H1 (cell line): ENCODE measurements around the gene FAM50B. TPM values are rescaled to one million over a fixed set of nuclear protein-coding genes. Genes with fewer than 3 reads are reported as not detected.
A peak's percentile ranks its signal among the peaks of the same experiment; 100 is the strongest.

Experiments
- CTCF ChIA-PET: fragments of 300-600 bp; sonication (Branson Sonifier 250); formaldehyde crosslinking; loops from one replicate; lab custom pipeline; 2021; ENCODE audit not compliant: partially characterized antibody; lab: Charles Lee
- POLR2A ChIA-PET: fragments of 300-600 bp; sonication (Branson Sonifier 250); formaldehyde crosslinking; loops from one replicate; lab custom pipeline; 2021; ENCODE audit warnings: inconsistent platforms; ENCODE audit not compliant: partially characterized antibody; lab: Charles Lee
- DNase-seq, 2 experiments: peaks; one replicate each; pipeline versions ENCODE4 v3.0.0 to v3.0.0-alpha.2; 2010 to 2022; ENCODE audit warnings: low spot score in 2 of 2, low read depth in 1 of 2, mixed read lengths in 1 of 2
- FAIRE-seq: peaks from 2 replicates; lab custom pipeline; 2011; peaks lifted over from hg19 to GRCh38; lab: Jason Lieb, UNC
- H2AFZ ChIP-seq: 2 replicates; pipeline ENCODE4 v1.8.1; 2012; ENCODE audit warnings: low read length, inconsistent platforms
- H2AK5ac ChIP-seq: 2 replicates; pipeline ENCODE4 v1.6.1; 2013; ENCODE audit warnings: low read depth, low read length
- H2BK120ac ChIP-seq: replicated peaks from 2 replicates; pipeline ENCODE3; 2013; ENCODE audit warnings: low read depth, low read length, inconsistent platforms
- H2BK12ac ChIP-seq: 2 replicates; pipeline ENCODE4 v1.6.1; 2013; ENCODE audit warnings: low read depth, low read length
- H2BK15ac ChIP-seq: 2 replicates; pipeline ENCODE4 v1.6.1; 2013; ENCODE audit warnings: low read length
- H2BK20ac ChIP-seq: 2 replicates; pipeline ENCODE4 v1.6.1; 2013; ENCODE audit warnings: low read length
- H2BK5ac ChIP-seq: 2 replicates; pipeline ENCODE4 v1.6.1; 2013; ENCODE audit warnings: low read depth, low read length
- H3K14ac ChIP-seq: 2 replicates; pipeline ENCODE4 v1.6.1; 2013; ENCODE audit warnings: inconsistent platforms; ENCODE audit not compliant: insufficient read length
- H3K18ac ChIP-seq: 2 replicates; pipeline ENCODE4 v1.6.1; 2013; ENCODE audit warnings: low read length; ENCODE audit errors: extremely low read depth
- H3K23ac ChIP-seq: 2 replicates; pipeline ENCODE4 v1.6.1; 2013; ENCODE audit warnings: inconsistent platforms; ENCODE audit not compliant: insufficient read length
- H3K23me2 ChIP-seq: 2 replicates; pipeline ENCODE4 v1.6.1; 2013; ENCODE audit warnings: low read depth, low read length
- H3K27ac ChIP-seq: 2 replicates; pipeline ENCODE4 v1.6.1; 2011; ENCODE audit warnings: low read depth, low read length, inconsistent platforms
- H3K27me3 ChIP-seq, 4 experiments: replicated peaks in 1 of 4; 1 replicate in 1 of 4; 2 replicates in 3 of 4; pipeline versions ENCODE4 v1.6.1 to v1.8.1; 2011 to 2013; ENCODE audit warnings: low read length in 3 of 4, mild to moderate bottlenecking in 3 of 4, inconsistent platforms in 2 of 4, mixed read lengths in 2 of 4, moderate library complexity in 1 of 4; ENCODE audit not compliant: control insufficient read depth in 3 of 4, insufficient read depth in 3 of 4; ENCODE audit errors: extremely low read depth in 1 of 4
- H3K36me3 ChIP-seq, 4 experiments: 2 replicates each; pipeline versions ENCODE4 v1.6.1 to v1.8.1; 2011 to 2013; ENCODE audit warnings: mild to moderate bottlenecking in 4 of 4, low read length in 3 of 4, moderate library complexity in 2 of 4, control low read depth in 1 of 4, inconsistent platforms in 1 of 4; ENCODE audit not compliant: insufficient read depth in 4 of 4, control insufficient read depth in 2 of 4
- H3K4ac ChIP-seq: replicated peaks from 2 replicates; pipeline ENCODE3; 2013; ENCODE audit warnings: low read length, low read depth, mixed read lengths, inconsistent platforms; ENCODE audit not compliant: insufficient read length
- H3K4me1 ChIP-seq, 4 experiments: replicated peaks in 1 of 4; 1 replicate in 1 of 4; 2 replicates in 3 of 4; pipeline versions ENCODE4 v1.6.1 to v1.8.1; 2011 to 2013; ENCODE audit warnings: low read length in 3 of 4, inconsistent platforms in 2 of 4, mixed read lengths in 1 of 4; ENCODE audit not compliant: insufficient read depth in 4 of 4, control insufficient read depth in 3 of 4
- H3K4me2 ChIP-seq, 2 experiments: 2 replicates each; pipeline versions ENCODE4 v1.6.1 to v1.8.1; 2011 to 2013; ENCODE audit warnings: low read depth in 2 of 2, low read length in 2 of 2, control low read depth in 1 of 2, inconsistent platforms in 1 of 2, mild to moderate bottlenecking in 1 of 2; ENCODE audit not compliant: insufficient read depth in 1 of 2
- H3K4me3 ChIP-seq, 4 experiments: fragments of 200-600, 300-600 bp in 1 of 4; sonication (generic), shearing (Covaris generic), sonication (Bioruptor Twin) in 1 of 4; 2 replicates each; pipeline versions ENCODE4 v1.5.1 to v1.8.1; 2011 to 2016; ENCODE audit warnings: low read length in 4 of 4, low read depth in 3 of 4, control low read depth in 2 of 4, inconsistent platforms in 2 of 4, mild to moderate bottlenecking in 2 of 4, mixed read lengths in 1 of 4, moderate library complexity in 1 of 4; ENCODE audit not compliant: insufficient read depth in 2 of 4; ENCODE audit errors: extremely low read depth in 1 of 4
- H3K56ac ChIP-seq: replicated peaks from 2 replicates; pipeline ENCODE3; 2013; ENCODE audit warnings: low read depth, mild to moderate bottlenecking, mixed read lengths, low read length, inconsistent platforms; ENCODE audit not compliant: insufficient read length
- H3K79me1 ChIP-seq: 2 replicates; pipeline ENCODE4 v1.6.1; 2013; ENCODE audit warnings: low read depth, low read length, control low read depth
- H3K79me2 ChIP-seq, 2 experiments: 2 replicates each; pipeline versions ENCODE4 v1.6.1 to v1.8.1; 2012 to 2013; ENCODE audit warnings: low read length in 2 of 2, mild to moderate bottlenecking in 2 of 2, inconsistent platforms in 1 of 2; ENCODE audit not compliant: insufficient read depth in 2 of 2, control insufficient read depth in 1 of 2
- H3K9ac ChIP-seq, 4 experiments: replicated peaks in 1 of 4; 1 replicate in 1 of 4; 2 replicates in 3 of 4; pipeline versions ENCODE4 v1.6.1 to v1.8.1; 2011 to 2013; ENCODE audit warnings: low read depth in 3 of 4, low read length in 3 of 4, control low read depth in 2 of 4, mild to moderate bottlenecking in 2 of 4, moderate library complexity in 2 of 4, inconsistent platforms in 1 of 4; ENCODE audit errors: extremely low read depth in 1 of 4
- H3K9me3 ChIP-seq, 2 experiments: 2 replicates each; pipeline versions ENCODE4 v1.6.1 to v1.8.1; 2012 to 2013; ENCODE audit warnings: mild to moderate bottlenecking in 2 of 2, moderate library complexity in 2 of 2, control low read depth in 1 of 2, inconsistent platforms in 1 of 2, low read depth in 1 of 2, low read length in 1 of 2, mixed read lengths in 1 of 2; ENCODE audit not compliant: insufficient read depth in 2 of 2
- H4K20me1 ChIP-seq, 2 experiments: replicated peaks in 1 of 2; 2 replicates each; pipeline versions ENCODE3 to v1.8.1; 2011 to 2013; ENCODE audit warnings: inconsistent platforms in 2 of 2, low read length in 2 of 2, mild to moderate bottlenecking in 1 of 2; ENCODE audit not compliant: insufficient read depth in 2 of 2, control insufficient read depth in 1 of 2
- H4K5ac ChIP-seq: 2 replicates; pipeline ENCODE4 v1.6.1; 2013; ENCODE audit warnings: low read length, low read depth, mixed read lengths, inconsistent platforms; ENCODE audit not compliant: insufficient read length
- H4K8ac ChIP-seq: 2 replicates; pipeline ENCODE4 v1.8.0; 2013; ENCODE audit warnings: mild to moderate bottlenecking, moderate library complexity, low read length, inconsistent platforms; ENCODE audit not compliant: insufficient read depth; ENCODE audit errors: extremely low read depth
- H4K91ac ChIP-seq: replicated peaks from 2 replicates; pipeline ENCODE3; 2013; ENCODE audit warnings: low read length, mixed read lengths, inconsistent platforms; ENCODE audit not compliant: insufficient read length
- JUN ChIP-seq: IDR thresholded peaks from 2 replicates; pipeline ENCODE4 v1.6.1; 2011; ENCODE audit warnings: low read depth, mild to moderate bottlenecking, improper control_type of control experiment, low read length
- POU5F1 ChIP-seq: IDR thresholded peaks from 2 replicates; pipeline ENCODE4 v1.6.1; 2011; ENCODE audit warnings: low read depth, mild to moderate bottlenecking, low read length, moderate library complexity
- RXRA ChIP-seq: IDR thresholded peaks from 2 replicates; pipeline ENCODE4 v1.6.1; 2011; ENCODE audit warnings: low read depth, mild to moderate bottlenecking, low read length, moderate library complexity; ENCODE audit not compliant: insufficient read depth
- TAF1 ChIP-seq: IDR thresholded peaks from 2 replicates; pipeline ENCODE4 v1.6.1; 2011; ENCODE audit warnings: mild to moderate bottlenecking, low read depth, low read length
- WGBS, 2 experiments: shearing (Covaris generic) in 1 of 2; methylation state at CpG; one replicate each; pipeline versions ENCODE4 v1.1.6 to v1.1.7; 2013 to 2015; ENCODE audit warnings: low lambda C conversion rate in 2 of 2, mixed read lengths in 2 of 2, inconsistent platforms in 1 of 2, low coverage in 1 of 2, missing lambda C conversion rate in 1 of 2; ENCODE audit not compliant: insufficient replicate concordance in 2 of 2, insufficient coverage in 1 of 2, insufficient read length in 1 of 2; ENCODE audit errors: extremely low coverage in 1 of 2, missing lambda C conversion rate in 1 of 2; 5-methylcytosine and 5-hydroxymethylcytosine counted together
- polyA plus RNA-seq, 7 experiments: library from polyadenylated mRNA; depleted of rRNA in 3 of 7; stranded (reverse) in 5 of 7; unstranded in 2 of 7; fragments of >200 nt in 5 of 7; fragments of 200-250 nt in 2 of 7; gene quantifications; 1 replicate in 5 of 7; 2 replicates in 1 of 7; 4 replicates in 1 of 7; pipeline versions ENCODE4 v1.2.1 to v1.2.3, GENCODE V29; 2011 to 2013; ENCODE audit warnings: missing spikeins in 2 of 7, mixed read lengths in 2 of 7
- total RNA-seq: library from RNA; stranded (reverse); fragmentation: NEBNext Ultra II Directional; extraction: Animal tissue kit (Norgen Biotek cat#: 25700); gene quantifications from 2 replicates; pipeline ENCODE4 v1.2.1, GENCODE V29; 2021
- TF ChIP-seq, protein P1 (sequence below): IDR thresholded peaks from 2 replicates; pipeline ENCODE4 v1.6.1; 2011; ENCODE audit warnings: low read depth, mild to moderate bottlenecking, low read length; ENCODE audit not compliant: insufficient read depth

The FAM50B gene
- total and polyA plus RNA-seq, 2 of the 8 experiments (the other 6 are each of a cell fraction or from before 2014, with no cell fraction given): 3.1 to 3.2 TPM

DNA sequence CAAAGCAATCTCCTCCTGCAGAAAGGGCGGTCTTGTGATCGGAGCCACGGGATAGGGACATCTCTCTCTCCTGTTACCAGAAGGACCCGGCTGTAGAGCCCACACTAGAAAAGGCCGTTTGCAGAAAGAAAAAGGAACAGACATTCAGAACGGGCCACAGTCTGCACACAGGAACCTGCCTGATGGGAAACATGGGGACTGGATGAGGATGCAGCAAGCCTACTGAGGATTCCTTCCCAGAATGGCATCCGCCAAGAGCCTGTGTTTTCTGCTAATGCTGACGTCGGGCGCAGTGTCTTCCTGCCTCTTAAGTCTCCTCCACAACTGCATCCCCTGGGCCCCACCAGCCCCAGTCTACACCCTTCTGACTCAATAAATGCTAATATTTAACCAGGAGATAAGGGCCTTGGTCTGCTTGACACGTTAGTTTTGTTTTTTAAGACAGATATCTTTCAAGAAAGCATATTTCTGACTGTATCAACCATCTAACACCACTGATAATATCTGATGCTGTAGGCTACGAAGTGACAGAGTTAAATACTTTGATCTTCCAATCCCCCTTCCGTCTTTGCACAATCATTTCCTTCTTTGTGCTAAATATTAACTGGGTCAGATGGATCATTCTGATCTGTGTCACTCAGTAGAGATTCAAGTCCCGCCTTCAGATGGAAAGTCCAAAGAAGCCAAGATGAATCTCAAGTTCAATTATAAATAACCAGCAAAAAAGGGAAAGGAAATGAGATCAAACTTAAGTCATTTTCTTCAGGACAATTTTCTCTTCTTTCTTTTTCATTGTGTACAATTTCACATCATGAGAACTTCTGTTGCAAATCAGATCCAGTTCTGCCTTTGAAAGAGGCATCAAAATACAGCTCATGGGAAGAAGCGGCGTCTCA is 20.7 kb downstream of the FAM50B start:
- no peak overlapping the region for H3K9ac ChIP-seq
- no peak overlapping the region for H2BK20ac ChIP-seq
- CTCF ChIA-PET: interaction anchor here (1.2 kb wide), 1 partner anchor 16 kb away, joined by 4 read pairs; no protein-coding TSS in a partner anchor
- H3K14ac ChIP-seq: no peak overlapping the region
- FAIRE-seq (no peak), DNase-seq (no peak)
- no peaks in the 10 kb centered on the region for H4K20me1 ChIP-seq
- no peak overlapping the region for H2BK15ac ChIP-seq
- no peak overlapping the region for H3K4me3 ChIP-seq
- no peak overlapping the region for H3K4ac ChIP-seq
- TF ChIP-seq RXRA (no peak), POU5F1 (no peak), JUN (no peak), TAF1 (no peak)
- TF ChIP-seq, protein P1, sequence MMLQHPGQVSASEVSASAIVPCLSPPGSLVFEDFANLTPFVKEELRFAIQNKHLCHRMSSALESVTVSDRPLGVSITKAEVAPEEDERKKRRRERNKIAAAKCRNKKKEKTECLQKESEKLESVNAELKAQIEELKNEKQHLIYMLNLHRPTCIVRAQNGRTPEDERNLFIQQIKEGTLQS: no peak
- no peak overlapping the region for H2AK5ac ChIP-seq
- H3K4me2 ChIP-seq: no peak overlapping the region
- H3K4me1 ChIP-seq: peaks cover 0 to 3% (median 0%) of the 10 kb centered on the region in 4 experiments; a peak in 1 of 7 replicates
- H2BK120ac ChIP-seq: no peak overlapping the region
- no peaks in the 10 kb centered on the region for H3K9me3 ChIP-seq
- POLR2A ChIA-PET: no interaction called here
- H3K56ac ChIP-seq: no peak overlapping the region
- H3K18ac ChIP-seq: no peak overlapping the region
- no peaks in the 10 kb centered on the region for H3K79me2 ChIP-seq
- no peak overlapping the region for H3K23ac ChIP-seq
- 0 out of 2 replicates have a peak overlapping the region, but pooled peaks have one; percentile 50 for H2AFZ ChIP-seq
- no peak overlapping the region for H4K91ac ChIP-seq
- no peak overlapping the region for H4K5ac ChIP-seq
- H2BK5ac ChIP-seq: no peak overlapping the region
- H3K79me1 ChIP-seq: peaks cover 2% of the 10 kb centered on the region; the same call in 1 of the 2 replicates
- H3K23me2 ChIP-seq: no peaks in the 10 kb centered on the region
- H3K27me3 ChIP-seq: no peaks in the 10 kb centered on the region
- H4K8ac ChIP-seq: no peak overlapping the region
- H2BK12ac ChIP-seq: no peak overlapping the region
- 89% methylated on average over 16 of the region's 16 CpGs; no CpG with 5 or more reads in 1 of the 2 experiments for WGBS, 2 experiments
- no peak overlapping the region for H3K27ac ChIP-seq
- no peaks in the 10 kb centered on the region for H3K36me3 ChIP-seq
